Astrocyte (in vitro differentiated cells and primary cell): ENCODE measurements around the gene LRRC26.

Experiments used
- CTCF ChIP-seq: IDR thresholded peaks from 2 replicates; pipeline ENCODE4 v1.5.1; 2011; ENCODE audit warnings: low read depth, mild to moderate bottlenecking, inconsistent platforms, low read length, moderate library complexity; ENCODE audit not compliant: insufficient read depth
- EZH2 ChIP-seq: IDR thresholded peaks from 2 replicates; pipeline ENCODE4 v1.6.1; 2012; ENCODE audit warnings: mild to moderate bottlenecking, low read length, inconsistent platforms; ENCODE audit not compliant: insufficient read depth

GRCh38 chr9:137170486-137171148, 766 bp upstream of the LRRC26 start:
- no peak for TF ChIP-seq CTCF
- no peak for TF ChIP-seq EZH2
